H1 (cell line): ENCODE results near the gene CDH12.

Experiments
- CTCF ChIP-seq, 3 experiments: IDR thresholded peaks; 1 replicate in 2 of 3; 2 replicates in 1 of 3; pipeline versions ENCODE4 v1.5.1 to v1.6.1; 2011; ENCODE audit warnings: low read length in 3 of 3, mild to moderate bottlenecking in 3 of 3, inconsistent platforms in 2 of 3, low read depth in 1 of 3, moderate library complexity in 1 of 3; ENCODE audit not compliant: insufficient read depth in 1 of 3; ENCODE audit errors: control extremely low read depth in 1 of 3
- JUN ChIP-seq: IDR thresholded peaks from 2 replicates; pipeline ENCODE4 v1.6.1; 2011; ENCODE audit warnings: low read depth, mild to moderate bottlenecking, improper control_type of control experiment, low read length
- TAF1 ChIP-seq: IDR thresholded peaks from 2 replicates; pipeline ENCODE4 v1.6.1; 2011; ENCODE audit warnings: mild to moderate bottlenecking, low read depth, low read length

DNA sequence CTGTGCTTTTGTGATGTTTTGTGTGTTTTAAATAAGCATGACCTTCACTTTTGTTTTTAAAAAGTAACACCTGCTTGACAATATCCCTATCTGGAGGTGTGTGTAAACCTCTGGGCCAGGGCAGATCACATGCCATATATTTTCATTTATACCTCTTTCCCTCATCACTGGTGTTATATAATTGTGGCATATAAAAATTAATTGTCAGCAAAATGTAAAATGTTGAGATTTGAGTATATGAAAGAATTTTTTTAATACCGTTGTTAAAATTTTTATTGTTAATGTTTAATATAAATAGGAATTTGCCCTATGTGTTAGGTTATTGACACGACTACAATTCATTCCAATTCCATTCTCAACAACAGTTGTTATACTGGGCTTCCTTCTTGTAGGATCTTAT is 6.5 kb downstream of the CDH12 start:
- no peak for TF ChIP-seq JUN
- TF ChIP-seq TAF1, result no peak
- no peak for TF ChIP-seq CTCF (IDR thresholded peaks at IDR 0.05; ENCODE audit: control extremely low read depth in 1 of 3, insufficient read depth in 1 of 3, low read depth in 1 of 3, low read length in 3 of 3)
